ENCODE measurements around the gene SLCO4A1.

Gene SLCO4A1

DNA sequence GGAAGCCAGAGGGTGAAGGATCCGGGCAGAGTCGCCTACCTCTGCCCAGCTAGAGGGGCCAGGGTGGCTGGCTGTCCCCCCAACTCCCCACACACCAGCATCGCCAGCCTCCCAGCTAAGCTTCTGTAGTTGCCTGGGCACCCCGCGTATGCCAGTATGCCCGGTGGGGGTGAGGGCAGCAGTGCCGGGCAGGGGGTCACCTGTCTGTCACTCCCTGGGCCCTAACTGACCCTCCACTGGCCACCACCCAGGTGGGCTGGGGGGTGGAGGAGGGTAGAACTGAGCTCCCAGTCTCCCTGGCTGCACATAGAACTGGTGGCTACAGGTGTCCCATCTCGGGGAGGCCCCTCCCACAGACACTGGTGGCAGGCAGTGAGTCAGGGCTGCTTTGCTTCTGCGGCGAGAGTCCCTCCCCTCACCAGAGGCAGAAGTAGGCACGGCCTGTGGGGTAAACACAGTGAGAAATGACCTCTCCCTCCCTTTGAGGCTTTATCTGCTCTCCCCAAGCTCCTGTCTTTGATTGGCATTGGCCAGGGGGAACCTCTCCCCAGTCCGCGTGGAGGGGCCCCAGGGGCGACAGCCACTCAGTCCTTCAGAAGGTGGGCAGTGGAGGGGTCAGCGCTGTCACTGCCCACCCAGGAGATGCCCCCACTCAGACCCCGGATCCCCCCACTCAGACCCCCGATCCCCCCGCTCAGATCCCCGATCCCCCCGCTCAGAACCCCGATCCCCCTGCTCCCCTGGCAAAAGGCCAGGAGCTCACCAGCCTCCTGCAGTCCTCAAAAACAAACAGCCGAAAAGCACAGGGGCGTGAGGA, 68.8 kb downstream of the SLCO4A1 start:
- no peak overlapping the region for H3K4me3 ChIP-seq (ENCODE audit: low read depth, low read length)
- TF ChIP-seq, protein P1, sequence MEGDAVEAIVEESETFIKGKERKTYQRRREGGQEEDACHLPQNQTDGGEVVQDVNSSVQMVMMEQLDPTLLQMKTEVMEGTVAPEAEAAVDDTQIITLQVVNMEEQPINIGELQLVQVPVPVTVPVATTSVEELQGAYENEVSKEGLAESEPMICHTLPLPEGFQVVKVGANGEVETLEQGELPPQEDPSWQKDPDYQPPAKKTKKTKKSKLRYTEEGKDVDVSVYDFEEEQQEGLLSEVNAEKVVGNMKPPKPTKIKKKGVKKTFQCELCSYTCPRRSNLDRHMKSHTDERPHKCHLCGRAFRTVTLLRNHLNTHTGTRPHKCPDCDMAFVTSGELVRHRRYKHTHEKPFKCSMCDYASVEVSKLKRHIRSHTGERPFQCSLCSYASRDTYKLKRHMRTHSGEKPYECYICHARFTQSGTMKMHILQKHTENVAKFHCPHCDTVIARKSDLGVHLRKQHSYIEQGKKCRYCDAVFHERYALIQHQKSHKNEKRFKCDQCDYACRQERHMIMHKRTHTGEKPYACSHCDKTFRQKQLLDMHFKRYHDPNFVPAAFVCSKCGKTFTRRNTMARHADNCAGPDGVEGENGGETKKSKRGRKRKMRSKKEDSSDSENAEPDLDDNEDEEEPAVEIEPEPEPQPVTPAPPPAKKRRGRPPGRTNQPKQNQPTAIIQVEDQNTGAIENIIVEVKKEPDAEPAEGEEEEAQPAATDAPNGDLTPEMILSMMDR (IDR thresholded peaks at IDR 0.05; ENCODE audit: low read depth, low read length, missing control alignments), result no peak
- DNase-seq (ENCODE audit: low read depth), result no peak

DNA sequence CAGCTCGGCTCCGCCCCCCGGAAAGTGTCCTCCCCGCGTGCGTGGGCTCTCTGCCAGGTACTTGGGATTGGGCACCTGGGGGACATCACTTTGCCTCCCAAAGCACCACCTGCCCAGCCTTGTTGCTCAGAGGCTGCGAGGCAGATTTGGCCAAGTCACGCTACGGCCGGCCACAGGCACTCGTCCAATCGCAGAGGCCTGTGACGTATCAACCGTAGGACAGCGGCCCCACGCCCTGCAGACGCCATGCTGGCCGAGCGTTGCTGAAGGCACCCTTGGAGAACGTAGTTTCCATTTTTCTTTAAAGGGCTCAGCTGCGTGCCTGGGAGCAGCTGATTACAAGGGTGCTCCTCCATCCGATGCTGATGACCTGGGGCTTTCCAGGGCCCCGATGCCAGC, 69.4 kb downstream of the SLCO4A1 start:
- no peak overlapping the region for H3K4me3 ChIP-seq (ENCODE audit: low read depth, low read length)
- no peak for DNase-seq (ENCODE audit: low read depth)
- TF ChIP-seq, protein P1 (IDR thresholded peaks at IDR 0.05; ENCODE audit: low read depth, low read length, missing control alignments), result no peak

GRCh38 chr20:62712606-62713005, 70.3 kb downstream of the SLCO4A1 start:
- DNase-seq (ENCODE audit: low read depth), result no peak
- no peak overlapping the region for H3K4me3 ChIP-seq (ENCODE audit: low read depth, low read length)
- TF ChIP-seq, protein P1 (IDR thresholded peaks at IDR 0.05; ENCODE audit: low read depth, low read length, missing control alignments), result no peak

DNA sequence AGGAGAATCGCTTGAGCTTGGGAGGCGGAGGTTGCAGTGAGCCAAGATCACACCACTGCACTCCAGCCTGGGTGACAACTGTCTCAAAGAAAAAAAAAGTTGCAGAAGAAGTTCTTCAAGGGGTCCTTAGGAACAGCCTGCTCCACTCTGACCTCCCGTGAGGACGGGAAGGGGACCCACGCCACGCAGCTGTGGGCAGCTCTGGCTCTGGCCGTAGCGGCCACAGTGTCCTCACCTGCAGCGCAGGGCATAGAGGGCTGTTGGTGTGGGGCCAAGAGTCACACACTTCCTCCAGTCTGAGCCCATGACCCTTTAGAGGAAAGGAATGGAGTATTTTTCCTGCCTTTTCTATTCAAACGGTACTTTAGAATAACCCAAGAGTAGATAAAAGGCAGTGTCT, 71.7 kb downstream of the SLCO4A1 start:
- no peak overlapping the region for H3K4me3 ChIP-seq (ENCODE audit: low read depth, low read length)
- TF ChIP-seq, protein P1 (IDR thresholded peaks at IDR 0.05; ENCODE audit: low read depth, low read length, missing control alignments), result no peak
- no peak for DNase-seq (ENCODE audit: low read depth)

GRCh38 chr20:62714799-62715198, 72.5 kb downstream of the SLCO4A1 start:
- DNase-seq (ENCODE audit: low read depth), result no peak
- TF ChIP-seq, protein P1 (IDR thresholded peaks at IDR 0.05; ENCODE audit: low read depth, low read length, missing control alignments), result no peak
- no peak overlapping the region for H3K4me3 ChIP-seq (ENCODE audit: low read depth, low read length)

DNA sequence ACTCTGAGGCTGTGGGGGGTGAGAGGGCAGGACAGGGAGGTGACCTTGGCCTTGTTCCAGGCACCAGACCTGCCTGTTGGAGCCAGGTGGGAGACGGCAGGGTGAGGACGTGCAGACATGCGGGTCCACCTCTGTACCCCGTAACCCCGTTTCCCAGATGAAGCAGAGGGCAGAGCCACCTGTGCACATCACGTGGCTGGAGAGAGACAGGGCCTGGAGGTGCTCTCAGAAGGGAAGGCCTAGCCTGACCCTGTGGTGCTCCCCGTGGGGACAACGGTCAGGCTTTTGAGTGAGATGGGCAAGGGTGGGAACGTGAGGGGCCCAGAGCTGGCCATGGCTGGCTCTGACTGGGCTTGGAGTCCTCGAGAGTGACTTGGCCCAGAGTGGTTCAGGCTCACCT, 72.9 kb downstream of the SLCO4A1 start:
- TF ChIP-seq, protein P1 (IDR thresholded peaks at IDR 0.05; ENCODE audit: low read depth, low read length, missing control alignments), result no peak
- no peak for DNase-seq (ENCODE audit: low read depth)

More for the DNA sequence above, 72.9 kb downstream of the SLCO4A1 start:
- H3K4me3 ChIP-seq (ENCODE audit: low read depth, low read length), result no peak overlapping the region

Data from GM12864 (cell line).